ENCODE measurements around the gene LRRC75A.

The LRRC75A gene

DNA sequence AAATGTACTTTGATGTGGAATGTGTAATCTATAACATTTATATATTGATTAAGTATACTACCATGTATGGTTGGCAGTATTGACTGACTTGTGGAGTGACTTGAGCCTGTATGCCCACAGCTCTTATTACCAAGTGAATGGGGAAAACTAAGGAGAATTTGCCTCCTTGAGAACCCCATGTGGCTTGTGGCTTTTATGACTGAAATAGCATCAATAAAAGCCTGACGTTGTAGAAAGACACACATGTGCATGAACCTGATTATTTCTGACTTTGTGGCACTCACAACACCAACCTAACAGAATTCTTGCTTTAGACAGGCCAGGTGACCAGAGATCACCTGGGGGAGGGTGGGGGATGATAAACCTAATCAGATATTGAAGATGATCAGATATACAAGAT, 2.1 kb upstream of the LRRC75A start:
- H4K20me1 ChIP-seq (ENCODE audit: insufficient read depth, low read length): no peaks in the 10 kb centered on the region
- H3K4me1 ChIP-seq (ENCODE audit: low read length): no peaks in the 10 kb centered on the region
- no peaks in the 10 kb centered on the region for H3K27me3 ChIP-seq (ENCODE audit: low read depth, low read length)
- no peak overlapping the region for H3K27ac ChIP-seq (ENCODE audit: low read length)
- H3K4me3 ChIP-seq (ENCODE audit: low read length): no peak overlapping the region
- H3K36me3 ChIP-seq (replicated peaks; ENCODE audit: low read depth, low read length): no peaks in the 10 kb centered on the region
- no peak overlapping the region for H3K9ac ChIP-seq (ENCODE audit: low read length)
- no peak overlapping the region for H3K4me2 ChIP-seq (ENCODE audit: low read length)
- H2AFZ ChIP-seq (ENCODE audit: low read depth, low read length): no peak overlapping the region
- no peaks in the 10 kb centered on the region for H3K9me3 ChIP-seq (ENCODE audit: insufficient read depth, low read length)
- H3K79me2 ChIP-seq (ENCODE audit: low read length): no peaks in the 10 kb centered on the region
- no peak for TF ChIP-seq EZH2phosphoT487 (IDR thresholded peaks at IDR 0.05; ENCODE audit: low read depth)
- TF ChIP-seq, protein P1, sequence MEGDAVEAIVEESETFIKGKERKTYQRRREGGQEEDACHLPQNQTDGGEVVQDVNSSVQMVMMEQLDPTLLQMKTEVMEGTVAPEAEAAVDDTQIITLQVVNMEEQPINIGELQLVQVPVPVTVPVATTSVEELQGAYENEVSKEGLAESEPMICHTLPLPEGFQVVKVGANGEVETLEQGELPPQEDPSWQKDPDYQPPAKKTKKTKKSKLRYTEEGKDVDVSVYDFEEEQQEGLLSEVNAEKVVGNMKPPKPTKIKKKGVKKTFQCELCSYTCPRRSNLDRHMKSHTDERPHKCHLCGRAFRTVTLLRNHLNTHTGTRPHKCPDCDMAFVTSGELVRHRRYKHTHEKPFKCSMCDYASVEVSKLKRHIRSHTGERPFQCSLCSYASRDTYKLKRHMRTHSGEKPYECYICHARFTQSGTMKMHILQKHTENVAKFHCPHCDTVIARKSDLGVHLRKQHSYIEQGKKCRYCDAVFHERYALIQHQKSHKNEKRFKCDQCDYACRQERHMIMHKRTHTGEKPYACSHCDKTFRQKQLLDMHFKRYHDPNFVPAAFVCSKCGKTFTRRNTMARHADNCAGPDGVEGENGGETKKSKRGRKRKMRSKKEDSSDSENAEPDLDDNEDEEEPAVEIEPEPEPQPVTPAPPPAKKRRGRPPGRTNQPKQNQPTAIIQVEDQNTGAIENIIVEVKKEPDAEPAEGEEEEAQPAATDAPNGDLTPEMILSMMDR (IDR thresholded peaks at IDR 0.05; ENCODE audit: low read depth, low read length): no peak

DNA sequence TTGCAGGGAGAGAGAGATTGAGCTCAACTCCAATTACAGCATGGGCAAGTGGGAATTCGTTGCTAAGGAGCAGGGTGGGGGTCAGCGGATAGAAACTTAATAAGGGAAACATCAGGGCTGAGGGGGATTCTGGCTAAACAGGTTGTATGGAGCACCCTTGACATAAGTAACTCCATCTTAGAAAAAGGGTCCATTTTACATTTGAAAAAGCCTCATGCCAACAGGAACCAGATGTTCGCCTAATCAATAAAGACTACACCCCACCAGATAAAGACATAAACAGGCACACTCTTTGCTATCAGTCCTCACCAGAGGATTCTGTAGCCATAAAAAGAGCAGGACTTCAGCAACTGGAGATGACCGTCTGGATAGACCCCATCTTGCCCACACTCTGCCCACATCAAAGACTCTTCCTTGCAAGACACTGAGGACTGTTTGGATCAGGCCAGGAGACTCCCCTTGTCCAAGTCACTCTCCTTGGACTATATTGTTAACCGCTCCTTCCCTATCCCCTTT, 1.6 kb upstream of the LRRC75A start:
- H3K9me3 ChIP-seq (ENCODE audit: insufficient read depth, low read length): no peaks in the 10 kb centered on the region
- H3K79me2 ChIP-seq (ENCODE audit: low read length): no peaks in the 10 kb centered on the region
- H3K4me3 ChIP-seq (ENCODE audit: low read length): no peak overlapping the region
- H4K20me1 ChIP-seq (ENCODE audit: insufficient read depth, low read length): no peaks in the 10 kb centered on the region
- no peak overlapping the region for H3K4me2 ChIP-seq (ENCODE audit: low read length)
- no peak overlapping the region for H3K9ac ChIP-seq (ENCODE audit: low read length)
- H3K27me3 ChIP-seq (ENCODE audit: low read depth, low read length): no peaks in the 10 kb centered on the region
- no peak overlapping the region for H3K27ac ChIP-seq (ENCODE audit: low read length)
- H2AFZ ChIP-seq (ENCODE audit: low read depth, low read length): no peak overlapping the region
- no peaks in the 10 kb centered on the region for H3K36me3 ChIP-seq (replicated peaks; ENCODE audit: low read depth, low read length)
- no peak for TF ChIP-seq EZH2phosphoT487 (IDR thresholded peaks at IDR 0.05; ENCODE audit: low read depth)
- TF ChIP-seq, protein P1 (IDR thresholded peaks at IDR 0.05; ENCODE audit: low read depth, low read length): no peak
- H3K4me1 ChIP-seq (ENCODE audit: low read length): no peaks in the 10 kb centered on the region

DNA sequence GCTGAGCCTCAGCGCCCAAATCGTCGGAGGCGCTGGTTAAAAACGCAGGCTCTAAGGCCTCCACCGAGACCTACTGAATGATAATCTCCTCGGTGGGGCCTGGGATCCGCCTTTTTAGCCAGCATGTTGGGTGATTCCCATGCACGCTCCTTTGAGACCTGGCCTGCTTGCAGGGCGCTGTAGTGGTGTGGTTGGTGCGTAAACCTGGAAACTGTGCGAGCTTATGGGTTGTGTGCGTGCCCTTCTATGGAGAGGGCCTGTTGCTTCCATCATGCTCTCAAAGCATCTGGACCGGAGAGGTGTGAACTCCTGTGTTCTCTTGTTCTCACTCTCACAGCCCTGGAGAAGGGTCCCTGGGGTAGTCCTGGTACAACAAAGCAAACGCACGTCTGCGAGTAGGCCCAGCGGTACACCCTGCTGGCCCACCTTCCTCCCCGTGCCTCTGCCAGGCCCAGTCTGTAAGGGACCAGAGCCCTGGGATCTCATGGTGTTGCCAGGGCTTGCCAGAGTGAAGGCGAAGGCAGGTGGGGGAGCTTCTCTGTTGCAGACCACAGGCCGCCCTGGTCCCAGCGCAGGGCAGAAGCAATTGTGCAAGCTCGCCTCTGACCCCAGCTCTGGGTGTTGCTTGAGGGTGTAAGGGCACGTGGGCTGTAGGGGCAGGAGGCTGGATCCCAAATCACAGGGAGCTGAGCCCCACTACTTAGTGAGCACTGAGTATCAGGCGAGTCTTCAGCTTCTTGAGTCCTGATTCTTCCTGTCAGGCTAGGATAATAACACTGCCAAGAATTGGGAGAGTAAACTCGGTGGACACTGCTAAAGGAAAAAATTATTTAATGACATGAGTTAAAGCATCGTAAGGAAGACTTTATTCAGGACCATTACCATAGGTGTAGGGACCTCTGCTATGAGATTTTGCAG, 879 bp upstream of the LRRC75A start:
- TF ChIP-seq, protein P1 (IDR thresholded peaks at IDR 0.05; ENCODE audit: low read depth, low read length): no peak
- TF ChIP-seq EZH2phosphoT487 (IDR thresholded peaks at IDR 0.05; ENCODE audit: low read depth): no peak
- Histone ChIP-seq H3K36me3 (replicated peaks; ENCODE audit: low read depth, low read length) (no peaks in the 10 kb centered on the region), H3K27ac (ENCODE audit: low read length) (no peak overlapping the region), H2AFZ (ENCODE audit: low read depth, low read length) (no peak overlapping the region), H3K27me3 (ENCODE audit: low read depth, low read length) (no peaks in the 10 kb centered on the region), H3K9me3 (ENCODE audit: insufficient read depth, low read length) (no peaks in the 10 kb centered on the region), H3K4me2 (ENCODE audit: low read length) (no peak overlapping the region), H3K79me2 (ENCODE audit: low read length) (no peaks in the 10 kb centered on the region), H3K4me1 (ENCODE audit: low read length) (no peaks in the 10 kb centered on the region), H3K9ac (ENCODE audit: low read length) (no peak overlapping the region), H3K4me3 (ENCODE audit: low read length) (no peak overlapping the region), H4K20me1 (ENCODE audit: insufficient read depth, low read length) (no peaks in the 10 kb centered on the region)

DNA sequence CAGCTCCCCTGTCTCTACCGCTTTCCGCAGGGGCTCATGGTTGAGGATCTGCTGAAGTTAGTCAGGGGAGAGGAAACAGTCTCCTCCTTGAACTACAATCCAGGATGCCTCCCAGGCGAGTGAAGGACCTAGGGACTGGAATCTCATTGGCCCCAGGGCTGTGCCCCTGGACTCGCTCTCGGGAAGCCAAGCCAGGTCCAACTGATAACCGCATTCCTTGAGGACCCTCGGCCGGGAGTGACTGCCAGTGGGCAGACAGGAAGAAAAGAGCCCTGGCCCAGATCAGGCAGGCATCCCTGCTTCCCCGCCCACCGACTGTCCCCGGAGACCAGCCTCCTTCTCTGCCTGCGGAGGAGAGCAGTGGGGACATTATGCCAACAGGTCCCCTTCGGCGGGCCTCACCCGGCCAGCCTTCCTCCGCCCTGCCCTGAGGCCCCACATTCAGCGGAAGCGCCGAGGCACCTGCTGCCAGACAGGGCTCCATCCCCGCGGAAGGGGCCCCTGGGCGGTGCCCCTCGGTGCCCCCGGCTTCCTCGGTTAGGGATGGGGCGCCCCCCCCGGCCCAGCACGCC, 776 bp downstream of the LRRC75A start:
- no peak overlapping the region for H3K4me3 ChIP-seq (ENCODE audit: low read length)
- no peak overlapping the region for H3K27ac ChIP-seq (ENCODE audit: low read length)
- TF ChIP-seq EZH2phosphoT487 (IDR thresholded peaks at IDR 0.05; ENCODE audit: low read depth): no peak
- TF ChIP-seq, protein P1 (IDR thresholded peaks at IDR 0.05; ENCODE audit: low read depth, low read length): no peak
- H2AFZ ChIP-seq (ENCODE audit: low read depth, low read length): no peak overlapping the region
- no peaks in the 10 kb centered on the region for H3K9me3 ChIP-seq (ENCODE audit: insufficient read depth, low read length)
- no peak overlapping the region for H3K4me2 ChIP-seq (ENCODE audit: low read length)
- H3K27me3 ChIP-seq (ENCODE audit: low read depth, low read length): no peaks in the 10 kb centered on the region
- H3K4me1 ChIP-seq (ENCODE audit: low read length): no peaks in the 10 kb centered on the region
- no peaks in the 10 kb centered on the region for H3K79me2 ChIP-seq (ENCODE audit: low read length)
- no peak overlapping the region for H3K9ac ChIP-seq (ENCODE audit: low read length)
- H4K20me1 ChIP-seq (ENCODE audit: insufficient read depth, low read length): no peaks in the 10 kb centered on the region
- H3K36me3 ChIP-seq (replicated peaks; ENCODE audit: low read depth, low read length): no peaks in the 10 kb centered on the region

Data from OCI-LY3 (cell line).